ENCODE data around the gene ZFAND3. TPM values are rescaled to one million over a fixed set of nuclear protein-coding genes. Genes with fewer than 3 reads are reported as not detected.

ZFAND3 gene
- total and polyA plus RNA-seq, 8 donors: 19.8 to 164 (median 37.3) TPM

- TF ChIP-seq POLR2A (IDR thresholded peaks at IDR 0.05): no peak
- no peak for TF ChIP-seq CTCF (IDR thresholded peaks at IDR 0.05)
- TF ChIP-seq POLR2AphosphoS5 (IDR thresholded peaks at IDR 0.05): no peak
- no peak for TF ChIP-seq EP300 (IDR thresholded peaks at IDR 0.05)
- peaks cover 0 to 30% (median 16%) of the 10 kb centered on the region in 4 donors for H3K36me3 ChIP-seq
- intact Hi-C loops (cut with DNase I; ENCODE audit: low total_unique reads): no loop called here
- H3K4me3 ChIP-seq: no peak overlapping the region
- DNase-seq: no peak
- 77 to 89% (median 84%) methylated on average over 11 to 15 of the region's 15 CpGs for WGBS, 5 donors
- no peaks in the 10 kb centered on the region for H3K9me3 ChIP-seq
- peaks cover 0 to 27% (median 7%) of the 10 kb centered on the region in 4 donors for H3K4me1 ChIP-seq
- no peaks in the 10 kb centered on the region for H3K27me3 ChIP-seq
- H3K27ac ChIP-seq: no peak overlapping the region
These were observed 353.3 kb downstream of the ZFAND3 start for GRCh38 chr6:38172739-38173410.

- Histone ChIP-seq H3K36me3 (peaks cover 0 to 30% (median 16%) of the 10 kb centered on the region in 4 donors), H3K27me3 (no peaks in the 10 kb centered on the region), H3K9me3 (no peaks in the 10 kb centered on the region), H3K4me3 (no peak overlapping the region), H3K27ac (no peak overlapping the region), H3K4me1 (peaks cover 0 to 27% (median 7%) of the 10 kb centered on the region in 4 donors)
- peak in 1 of 2 donors; percentile 39 for DNase-seq
- TF ChIP-seq POLR2AphosphoS5 (IDR thresholded peaks at IDR 0.05) (no peak), CTCF (IDR thresholded peaks at IDR 0.05) (no peak), EP300 (IDR thresholded peaks at IDR 0.05) (no peak), POLR2A (IDR thresholded peaks at IDR 0.05) (no peak)
- intact Hi-C loops (cut with DNase I; ENCODE audit: low total_unique reads): no loop called here
- WGBS, 5 donors: 58 to 81% (median 66%) methylated on average over 10 to 11 of the region's 11 CpGs
These were observed 354.4 kb downstream of the ZFAND3 start for GRCh38 chr6:38173909-38174308.

GRCh38 chr6:38174315-38174714, 354.8 kb downstream of the ZFAND3 start:
- DNase-seq: no peak
- Histone ChIP-seq H3K36me3 (peaks cover 0 to 30% (median 16%) of the 10 kb centered on the region in 4 donors), H3K9me3 (no peaks in the 10 kb centered on the region), H3K4me3 (no peak overlapping the region), H3K27ac (no peak overlapping the region), H3K27me3 (no peaks in the 10 kb centered on the region), H3K4me1 (peaks cover 0 to 27% (median 7%) of the 10 kb centered on the region in 4 donors)
- 84 to 97% (median 95%) methylated on average over 8 of the region's 8 CpGs for WGBS, 5 donors
- intact Hi-C loops (cut with DNase I; ENCODE audit: low total_unique reads): no loop called here
- TF ChIP-seq EP300 (IDR thresholded peaks at IDR 0.05) (no peak), POLR2A (IDR thresholded peaks at IDR 0.05) (no peak), CTCF (IDR thresholded peaks at IDR 0.05) (no peak), POLR2AphosphoS5 (IDR thresholded peaks at IDR 0.05) (no peak)

- no peak for DNase-seq
- WGBS, 5 donors: 90 to 98% (median 96%) methylated on average over 16 to 22 of the region's 22 CpGs
- H3K4me1 ChIP-seq: peaks cover 0 to 20% (median 7%) of the 10 kb centered on the region in 4 donors
These were observed 355.4 kb downstream of the ZFAND3 start for GRCh38 chr6:38174806-38175495.

More at GRCh38 chr6:38174806-38175495, 355.4 kb downstream of the ZFAND3 start:
- TF ChIP-seq CTCF (IDR thresholded peaks at IDR 0.05): no peak
- TF ChIP-seq EP300 (IDR thresholded peaks at IDR 0.05): no peak
- TF ChIP-seq POLR2A (IDR thresholded peaks at IDR 0.05): no peak
- TF ChIP-seq POLR2AphosphoS5 (IDR thresholded peaks at IDR 0.05): no peak
- Histone ChIP-seq H3K27me3 (no peaks in the 10 kb centered on the region), H3K4me3 (no peak overlapping the region), H3K9me3 (no peaks in the 10 kb centered on the region), H3K27ac (no peak overlapping the region), H3K36me3 (peaks cover 0 to 30% (median 16%) of the 10 kb centered on the region in 4 donors)
- intact Hi-C loops (cut with DNase I; ENCODE audit: low total_unique reads): no loop called here

Data from stomach (tissue), 9 donors.